Trophoblast cell (in vitro differentiated cells and primary cell): ENCODE results near the gene ZNF497.

Experiments used
- DNase-seq, 2 donors: peaks; one replicate each; pipeline ENCODE4 v3.0.0-alpha.2; 2016
- H2AFZ ChIP-seq: 2 replicates; pipeline ENCODE4 v1.6.1; 2013; ENCODE audit warnings: low read length, moderate library complexity, mild to moderate bottlenecking; ENCODE audit not compliant: insufficient read depth, poor library complexity
- H2AK5ac ChIP-seq: 2 replicates; pipeline ENCODE4 v1.6.1; 2013; ENCODE audit warnings: mild to moderate bottlenecking, low read length
- H2BK120ac ChIP-seq: 2 replicates; pipeline ENCODE4 v1.6.1; 2013; ENCODE audit warnings: low read length, mild to moderate bottlenecking, moderate library complexity; ENCODE audit not compliant: insufficient read depth, poor library complexity
- H2BK12ac ChIP-seq: 2 replicates; pipeline ENCODE4 v1.6.1; 2013; ENCODE audit warnings: mild to moderate bottlenecking, low read length, moderate library complexity
- H2BK5ac ChIP-seq: 2 replicates; pipeline ENCODE4 v1.6.1; 2013; ENCODE audit warnings: low read length, low read depth, moderate library complexity, mild to moderate bottlenecking; ENCODE audit not compliant: poor library complexity
- H3K14ac ChIP-seq: 2 replicates; pipeline ENCODE4 v1.6.1; 2013; ENCODE audit warnings: mild to moderate bottlenecking, low read length
- H3K18ac ChIP-seq: 2 replicates; pipeline ENCODE4 v1.6.1; 2013; ENCODE audit warnings: mild to moderate bottlenecking, low read length
- H3K23ac ChIP-seq: 2 replicates; pipeline ENCODE4 v1.6.1; 2013; ENCODE audit warnings: low read length
- H3K27ac ChIP-seq: 2 replicates; pipeline ENCODE4 v1.5.1; 2013; ENCODE audit warnings: low read depth, mild to moderate bottlenecking, inconsistent platforms, low read length, moderate library complexity
- H3K27me3 ChIP-seq: 2 replicates; pipeline ENCODE4 v1.6.1; 2013; ENCODE audit warnings: inconsistent platforms, mild to moderate bottlenecking, low read length, moderate library complexity; ENCODE audit not compliant: insufficient read depth
- H3K36me3 ChIP-seq, 2 experiments: 1 replicate in 1 of 2; 2 replicates in 1 of 2; pipeline ENCODE4 v1.6.1; 2013; ENCODE audit warnings: low read length in 2 of 2, mild to moderate bottlenecking in 2 of 2, moderate library complexity in 1 of 2; ENCODE audit not compliant: insufficient read depth in 2 of 2, control insufficient read depth in 1 of 2
- H3K4ac ChIP-seq: 2 replicates; pipeline ENCODE4 v1.6.1; 2013; ENCODE audit warnings: low read depth, mild to moderate bottlenecking, low read length, moderate library complexity
- H3K4me1 ChIP-seq, 2 experiments: 1 replicate in 1 of 2; 2 replicates in 1 of 2; pipeline ENCODE4 v1.6.1; 2013; ENCODE audit warnings: low read length in 2 of 2, mild to moderate bottlenecking in 2 of 2, moderate library complexity in 1 of 2; ENCODE audit not compliant: insufficient read depth in 2 of 2, control insufficient read depth in 1 of 2
- H3K4me2 ChIP-seq: 2 replicates; pipeline ENCODE4 v1.6.1; 2013; ENCODE audit warnings: inconsistent platforms, mild to moderate bottlenecking, low read length, moderate library complexity
- H3K4me3 ChIP-seq: 2 replicates; pipeline ENCODE4 v1.5.1; 2013; ENCODE audit warnings: mild to moderate bottlenecking, low read depth, low read length, inconsistent platforms
- H3K79me1 ChIP-seq: one replicate; pipeline ENCODE4 v1.6.1; 2013; ENCODE audit warnings: low read length
- H3K79me2 ChIP-seq: 2 replicates; pipeline ENCODE4 v1.6.1; 2013; ENCODE audit warnings: low read length, mild to moderate bottlenecking; ENCODE audit not compliant: control insufficient read depth, insufficient read depth, poor library complexity
- H3K9ac ChIP-seq: 2 replicates; pipeline ENCODE4 v1.6.1; 2013; ENCODE audit warnings: mild to moderate bottlenecking, low read length
- H3K9me3 ChIP-seq: 2 replicates; pipeline ENCODE4 v1.6.1; 2013; ENCODE audit warnings: low read depth, mild to moderate bottlenecking, control low read depth, inconsistent platforms, low read length; ENCODE audit not compliant: insufficient read depth
- H4K12ac ChIP-seq: 2 replicates; pipeline ENCODE4 v1.6.1; 2013; ENCODE audit warnings: low read depth, mild to moderate bottlenecking, low read length, moderate library complexity
- H4K8ac ChIP-seq: 2 replicates; pipeline ENCODE4 v1.6.1; 2013; ENCODE audit warnings: low read depth, mild to moderate bottlenecking, low read length, moderate library complexity
- H4K91ac ChIP-seq: one replicate; pipeline ENCODE4 v1.6.1; 2013; ENCODE audit warnings: low read depth, mild to moderate bottlenecking, low read length, moderate library complexity
- WGBS: extraction: QIAGEN DNeasy Blood & Tissue Kit; methylation state at CpG from one replicate; pipeline ENCODE4 v1.1.7; 2013; ENCODE audit warnings: missing lambda C conversion rate; ENCODE audit not compliant: insufficient read length, insufficient coverage; ENCODE audit errors: extremely low coverage; 5-methylcytosine and 5-hydroxymethylcytosine counted together

Gene ZNF497

GRCh38 chr19:58326501-58326913, 36.0 kb downstream of the ZNF497 start:
- H2BK120ac ChIP-seq, result no peak overlapping the region
- no peak overlapping the region for H3K23ac ChIP-seq
- peaks cover 0 to 9% of the 10 kb centered on the region in 2 experiments for H3K4me1 ChIP-seq
- no peak overlapping the region for H2BK5ac ChIP-seq
- H3K4me3 ChIP-seq, result peak overlapping the region; percentile 92
- peak overlapping the region; percentile 56 for H4K12ac ChIP-seq
- H3K9ac ChIP-seq, result peak overlapping the region; percentile 91
- peaks cover 9% of the 10 kb centered on the region for H3K79me2 ChIP-seq
- H3K36me3 ChIP-seq, result no peaks in the 10 kb centered on the region
- peak overlapping the region; percentile 88 for H2AFZ ChIP-seq
- H2AK5ac ChIP-seq, result peak overlapping the region; percentile 4
- peaks cover 2% of the 10 kb centered on the region for H3K9me3 ChIP-seq
- peak overlapping the region; percentile 85 for H3K4me2 ChIP-seq
- DNase-seq, result no peak
- peak overlapping the region; percentile 82 for H4K8ac ChIP-seq
- H3K27ac ChIP-seq, result no peak overlapping the region
- peaks cover 5% of the 10 kb centered on the region for H3K79me1 ChIP-seq
- H3K27me3 ChIP-seq, result no peaks in the 10 kb centered on the region
- peak overlapping the region; percentile 61 for H4K91ac ChIP-seq
- peak overlapping the region; percentile 26 for H3K18ac ChIP-seq
- H3K4ac ChIP-seq, result peak overlapping the region; percentile 47
- peak overlapping the region; percentile 89 for H3K14ac ChIP-seq
- no peak overlapping the region for H2BK12ac ChIP-seq
- no CpG with 5 or more reads among the region's 9 CpGs for WGBS

DNA sequence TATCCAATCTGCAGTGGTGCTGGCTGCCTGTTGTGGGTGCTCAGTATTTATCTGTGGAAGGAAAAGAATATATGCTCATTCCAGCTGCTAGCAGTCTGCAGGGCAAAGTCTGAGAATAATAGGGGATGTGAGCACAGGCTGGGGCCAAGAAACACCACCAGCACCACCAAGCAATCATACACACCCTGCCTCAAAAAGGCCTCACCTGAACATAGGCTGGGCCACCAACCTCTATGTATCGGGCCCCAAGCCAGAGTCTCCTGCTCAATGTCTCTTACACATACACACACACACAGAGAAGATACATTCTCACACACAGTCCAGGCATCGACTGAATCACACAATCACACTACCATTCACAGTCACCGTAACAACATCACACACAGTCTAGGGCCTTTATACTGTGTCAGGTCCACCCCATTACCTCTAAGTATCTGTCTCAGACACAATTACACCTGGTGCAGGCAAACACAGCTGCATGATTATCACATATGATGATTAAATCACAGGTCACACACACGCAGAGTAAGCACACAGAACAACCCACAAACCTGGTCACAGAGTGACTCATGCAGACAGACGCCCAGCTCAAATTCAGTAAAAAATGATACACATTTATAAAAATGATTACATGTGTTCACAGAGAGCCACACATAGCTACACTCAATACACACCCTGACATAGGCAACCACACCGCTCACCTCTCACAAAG, 37.1 kb downstream of the ZNF497 start:
- no peak overlapping the region for H3K4ac ChIP-seq
- H2BK5ac ChIP-seq, result no peak overlapping the region
- no peaks in the 10 kb centered on the region for H3K36me3 ChIP-seq
- no peak for DNase-seq
- H4K12ac ChIP-seq, result no peak overlapping the region
- H4K8ac ChIP-seq, result no peak overlapping the region
- H3K79me2 ChIP-seq, result peaks cover 9% of the 10 kb centered on the region
- no peak overlapping the region for H3K9ac ChIP-seq
- no peak overlapping the region for H4K91ac ChIP-seq
- WGBS, result no CpG with 5 or more reads among the region's 6 CpGs
- no peak overlapping the region for H2BK12ac ChIP-seq
- H3K18ac ChIP-seq, result no peak overlapping the region
- H3K27me3 ChIP-seq, result no peaks in the 10 kb centered on the region
- H3K23ac ChIP-seq, result no peak overlapping the region
- no peak overlapping the region for H3K14ac ChIP-seq
- no peak overlapping the region for H2AFZ ChIP-seq
- no peak overlapping the region for H2BK120ac ChIP-seq
- H3K4me1 ChIP-seq, result peaks cover 0 to 9% of the 10 kb centered on the region in 2 experiments
- H3K4me2 ChIP-seq, result peak overlapping the region; percentile 85
- peaks cover 2% of the 10 kb centered on the region for H3K9me3 ChIP-seq
- H3K79me1 ChIP-seq, result peaks cover 5% of the 10 kb centered on the region
- H2AK5ac ChIP-seq, result no peak overlapping the region
- H3K4me3 ChIP-seq, result no peak overlapping the region
- no peak overlapping the region for H3K27ac ChIP-seq

- no peak overlapping the region for H3K18ac ChIP-seq
- no CpG with 5 or more reads among the region's 10 CpGs for WGBS
- DNase-seq, result no peak
- H2BK120ac ChIP-seq, result no peak overlapping the region
- no peak overlapping the region for H3K23ac ChIP-seq
- H3K4me3 ChIP-seq, result no peak overlapping the region
- H4K12ac ChIP-seq, result no peak overlapping the region
- no peaks in the 10 kb centered on the region for H3K79me2 ChIP-seq
- no peak overlapping the region for H2AK5ac ChIP-seq
- no peak overlapping the region for H2AFZ ChIP-seq
- H4K8ac ChIP-seq, result no peak overlapping the region
- H3K9ac ChIP-seq, result no peak overlapping the region
- H2BK12ac ChIP-seq, result no peak overlapping the region
- peaks cover 4% of the 10 kb centered on the region for H3K9me3 ChIP-seq
- H4K91ac ChIP-seq, result no peak overlapping the region
- H3K4me2 ChIP-seq, result no peak overlapping the region
- H3K4me1 ChIP-seq, result no peaks in the 10 kb centered on the region
- H3K79me1 ChIP-seq, result no peaks in the 10 kb centered on the region
- no peak overlapping the region for H3K27ac ChIP-seq
- H2BK5ac ChIP-seq, result no peak overlapping the region
- no peak overlapping the region for H3K14ac ChIP-seq
- H3K36me3 ChIP-seq, result peaks cover 7 to 18% of the 10 kb centered on the region in 2 experiments
- no peak overlapping the region for H3K4ac ChIP-seq
- H3K27me3 ChIP-seq, result no peaks in the 10 kb centered on the region
Measured at GRCh38 chr19:58319241-58319640, 43.3 kb downstream of the ZNF497 start.

DNA sequence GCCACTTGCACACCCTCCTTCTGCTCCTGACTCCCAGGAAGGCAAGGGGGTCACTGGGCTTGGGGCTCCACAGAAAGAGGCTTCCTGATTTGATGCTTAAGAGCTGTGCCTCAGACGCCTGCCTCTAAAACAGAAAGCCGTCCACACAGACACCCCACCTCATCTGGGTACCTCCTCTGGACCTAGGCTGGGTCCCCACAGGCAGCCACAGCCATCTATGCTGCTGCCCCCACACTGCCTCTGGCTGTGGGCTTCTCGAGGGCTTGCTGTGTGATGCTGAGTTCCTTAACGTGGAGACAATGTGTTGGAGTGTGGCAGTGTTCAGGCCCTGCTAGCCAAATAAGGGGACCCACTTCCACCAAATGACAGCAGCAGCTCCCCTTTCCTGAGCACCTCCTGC, 44.3 kb downstream of the ZNF497 start:
- Histone ChIP-seq H3K18ac (no peak overlapping the region), H3K36me3 (peaks cover 9 to 21% of the 10 kb centered on the region in 2 experiments), H4K91ac (no peak overlapping the region), H3K9me3 (peaks cover 4% of the 10 kb centered on the region), H3K79me1 (no peaks in the 10 kb centered on the region), H3K4ac (no peak overlapping the region), H4K8ac (no peak overlapping the region), H2BK12ac (no peak overlapping the region), H3K27me3 (no peaks in the 10 kb centered on the region), H3K27ac (no peak overlapping the region), H2BK5ac (no peak overlapping the region), H3K79me2 (no peaks in the 10 kb centered on the region), H3K4me3 (no peak overlapping the region), H2BK120ac (no peak overlapping the region), H2AK5ac (no peak overlapping the region), H3K14ac (no peak overlapping the region), H3K4me1 (no peaks in the 10 kb centered on the region), H3K23ac (no peak overlapping the region), H4K12ac (no peak overlapping the region), H3K4me2 (no peak overlapping the region), H2AFZ (no peak overlapping the region), H3K9ac (no peak overlapping the region)
- no CpG with 5 or more reads among the region's 4 CpGs for WGBS
- DNase-seq, result no peak
